GM13977 (cell line): ENCODE measurements around the gene MACROD2.
"Not testable (repeated sequence)": the region's sequence is repeated elsewhere in the genome, so short reads cannot be mapped to it uniquely, and the experiment has no call there.

Experiments used
- DNase-seq: peaks from one replicate; pipeline ENCODE4 v3.0.0; 2012; ENCODE audit warnings: low spot score
- CTCF ChIP-seq: IDR thresholded peaks from 2 replicates; pipeline ENCODE4 v1.5.1; 2012; ENCODE audit warnings: mild to moderate bottlenecking, control low read depth; ENCODE audit not compliant: insufficient read depth; ENCODE audit errors: extremely low read depth, missing control alignments
- in situ Hi-C: fragments of 300-500 bp; cut with MboI; formaldehyde crosslinking; loops from one replicate; pipeline ENCODE4 v1.12.0; 2022; ENCODE audit warnings: low sequenced_read_pairs, low pct_unique_long_range_greater_than_20kb, mixed read lengths, inconsistent platforms; ENCODE audit not compliant: unreplicated experiment

MACROD2 gene

GRCh38 chr20:14009208-14009607, 13.9 kb downstream of the MACROD2 start:
- DNase-seq = no peak
- TF ChIP-seq CTCF = no peak
- in situ Hi-C loops = no loop called here

DNA sequence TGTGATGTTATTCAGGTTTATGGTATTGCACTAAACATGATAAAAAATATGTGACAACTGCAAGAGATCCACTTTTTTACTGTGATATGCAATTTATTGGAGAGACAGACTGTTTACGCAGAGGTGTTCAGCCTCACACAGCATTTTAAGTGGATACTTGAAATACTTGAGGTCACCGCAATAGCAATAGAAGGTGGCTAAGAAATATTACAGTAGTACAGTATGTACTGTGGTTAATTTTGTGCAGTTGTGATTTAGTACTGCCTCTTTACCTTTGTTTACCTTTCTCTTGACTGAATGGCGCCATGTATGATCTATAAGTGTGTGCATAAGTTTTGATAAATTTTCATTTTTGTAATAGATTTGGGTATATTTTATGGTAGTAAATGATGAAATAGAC, 17.4 kb downstream of the MACROD2 start:
- DNase-seq = no peak
- TF ChIP-seq CTCF = no peak
- in situ Hi-C loops = no loop called here

- no peak for DNase-seq
- in situ Hi-C loops = no loop called here
- no peak for TF ChIP-seq CTCF
Observed at GRCh38 chr20:14030991-14031390, 35.7 kb downstream of the MACROD2 start.

DNA sequence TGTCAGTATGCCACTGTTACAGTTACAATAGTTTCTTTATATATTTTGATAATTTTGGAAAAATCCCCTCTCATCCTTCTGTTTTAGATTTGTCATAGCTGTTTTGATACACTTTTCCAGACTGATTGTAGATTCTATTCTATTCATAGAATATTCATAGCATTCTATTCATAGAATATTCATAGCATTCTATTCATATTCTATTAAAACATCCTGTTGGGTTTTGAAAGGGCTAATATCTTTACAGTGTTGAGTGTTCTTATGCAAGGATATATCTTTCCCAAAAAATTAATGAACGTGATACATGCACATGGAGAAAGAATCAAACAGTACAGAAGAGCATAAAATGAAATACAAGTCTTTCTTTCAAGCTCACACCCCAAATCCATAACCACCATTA, 38.0 kb downstream of the MACROD2 start:
- in situ Hi-C loops = no loop called here
- DNase-seq = no peak
- no peak for TF ChIP-seq CTCF

DNA sequence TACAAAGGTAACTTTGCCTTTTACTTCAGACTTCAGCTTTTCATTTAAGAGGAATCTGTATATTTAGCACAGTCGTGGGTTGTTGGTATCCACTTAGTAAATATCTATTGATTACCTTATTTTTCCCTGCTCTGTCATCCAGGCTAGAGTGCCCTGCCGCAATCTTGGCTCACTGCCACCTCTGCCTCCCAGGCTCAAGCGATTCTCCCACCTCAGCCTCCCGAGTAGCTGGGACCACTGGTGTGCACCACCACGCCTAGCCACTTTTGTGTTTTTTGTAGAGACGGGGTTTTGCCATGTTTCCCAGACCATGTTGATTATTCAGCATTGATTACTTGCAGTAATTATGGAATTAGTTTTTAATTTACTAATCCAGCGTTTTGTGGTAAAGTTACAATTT, 41.3 kb downstream of the MACROD2 start:
- DNase-seq = no peak
- in situ Hi-C loops = no loop called here
- TF ChIP-seq CTCF = no peak

DNA sequence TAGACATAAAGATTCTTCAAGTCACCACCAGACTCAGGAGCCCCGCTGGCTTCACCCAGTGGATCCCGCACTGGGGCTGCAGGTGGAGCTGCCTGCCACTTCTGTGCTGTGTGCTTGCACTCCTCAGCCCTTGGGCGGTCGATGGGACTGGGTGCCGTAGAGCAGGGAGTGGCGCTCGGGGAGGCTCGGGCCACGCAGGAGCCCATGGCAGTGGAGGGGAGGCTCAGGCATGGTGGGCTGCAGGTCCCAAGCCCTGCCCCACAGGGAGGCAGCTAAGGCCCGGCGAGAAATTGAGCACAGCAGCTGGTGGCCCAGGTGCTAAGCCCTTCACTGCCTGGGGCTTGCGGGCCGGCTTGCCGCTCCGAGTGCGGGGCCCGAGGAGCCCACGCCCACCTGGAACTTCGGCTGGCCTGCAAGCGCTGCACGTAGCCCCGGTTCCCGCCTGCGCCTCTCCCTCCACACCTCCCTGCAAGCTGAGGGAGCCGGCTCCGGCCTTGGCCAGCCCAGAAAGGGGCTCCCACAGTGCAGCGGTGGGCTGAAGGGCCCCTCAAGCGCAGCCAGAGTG, 49.5 kb downstream of the MACROD2 start:
- in situ Hi-C loops, DNase-seq: not testable (repeated sequence)

DNA sequence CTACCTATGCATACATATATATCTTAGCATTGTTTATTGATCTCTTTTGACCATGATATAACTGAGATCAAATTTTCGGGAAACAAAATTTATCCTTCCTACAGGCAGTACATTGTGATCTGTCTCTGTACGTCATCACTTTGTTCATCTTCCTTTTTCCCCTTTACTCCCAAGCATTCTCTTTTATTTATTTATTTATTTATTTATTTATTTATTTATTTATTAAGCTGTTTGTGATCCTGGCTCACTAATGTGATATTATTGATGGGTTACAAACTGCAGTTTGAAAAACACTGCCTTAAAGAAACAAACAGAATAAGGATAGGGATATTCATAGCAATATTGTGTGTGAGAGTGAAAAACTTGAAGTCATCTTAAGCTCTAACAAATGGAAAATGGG, 51.2 kb downstream of the MACROD2 start:
- DNase-seq = no peak
- in situ Hi-C loops = no loop called here
- no peak for TF ChIP-seq CTCF
